GM13977 (cell line): ENCODE results near the gene ZNF491.
"Not testable (repeated sequence)": the region's sequence is repeated elsewhere in the genome, so short reads cannot be mapped to it uniquely, and the experiment has no call there.

Experiments
- DNase-seq: peaks from one replicate; pipeline ENCODE4 v3.0.0; 2012; ENCODE audit warnings: low spot score
- in situ Hi-C: fragments of 300-500 bp; cut with MboI; formaldehyde crosslinking; loops from one replicate; pipeline ENCODE4 v1.12.0; 2022; ENCODE audit warnings: low sequenced_read_pairs, low pct_unique_long_range_greater_than_20kb, mixed read lengths, inconsistent platforms; ENCODE audit not compliant: unreplicated experiment
- TF ChIP-seq, protein P1 (sequence below): IDR thresholded peaks from 2 replicates; pipeline ENCODE4 v1.5.1; 2012; ENCODE audit warnings: mild to moderate bottlenecking, control low read depth; ENCODE audit not compliant: insufficient read depth; ENCODE audit errors: extremely low read depth, missing control alignments

Gene ZNF491

GRCh38 chr19:11763117-11763516 lies 35.2 kb upstream of the ZNF491 start:
- TF ChIP-seq, protein P1, sequence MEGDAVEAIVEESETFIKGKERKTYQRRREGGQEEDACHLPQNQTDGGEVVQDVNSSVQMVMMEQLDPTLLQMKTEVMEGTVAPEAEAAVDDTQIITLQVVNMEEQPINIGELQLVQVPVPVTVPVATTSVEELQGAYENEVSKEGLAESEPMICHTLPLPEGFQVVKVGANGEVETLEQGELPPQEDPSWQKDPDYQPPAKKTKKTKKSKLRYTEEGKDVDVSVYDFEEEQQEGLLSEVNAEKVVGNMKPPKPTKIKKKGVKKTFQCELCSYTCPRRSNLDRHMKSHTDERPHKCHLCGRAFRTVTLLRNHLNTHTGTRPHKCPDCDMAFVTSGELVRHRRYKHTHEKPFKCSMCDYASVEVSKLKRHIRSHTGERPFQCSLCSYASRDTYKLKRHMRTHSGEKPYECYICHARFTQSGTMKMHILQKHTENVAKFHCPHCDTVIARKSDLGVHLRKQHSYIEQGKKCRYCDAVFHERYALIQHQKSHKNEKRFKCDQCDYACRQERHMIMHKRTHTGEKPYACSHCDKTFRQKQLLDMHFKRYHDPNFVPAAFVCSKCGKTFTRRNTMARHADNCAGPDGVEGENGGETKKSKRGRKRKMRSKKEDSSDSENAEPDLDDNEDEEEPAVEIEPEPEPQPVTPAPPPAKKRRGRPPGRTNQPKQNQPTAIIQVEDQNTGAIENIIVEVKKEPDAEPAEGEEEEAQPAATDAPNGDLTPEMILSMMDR: no peak
- in situ Hi-C loops: no loop called here
- DNase-seq: no peak

DNA sequence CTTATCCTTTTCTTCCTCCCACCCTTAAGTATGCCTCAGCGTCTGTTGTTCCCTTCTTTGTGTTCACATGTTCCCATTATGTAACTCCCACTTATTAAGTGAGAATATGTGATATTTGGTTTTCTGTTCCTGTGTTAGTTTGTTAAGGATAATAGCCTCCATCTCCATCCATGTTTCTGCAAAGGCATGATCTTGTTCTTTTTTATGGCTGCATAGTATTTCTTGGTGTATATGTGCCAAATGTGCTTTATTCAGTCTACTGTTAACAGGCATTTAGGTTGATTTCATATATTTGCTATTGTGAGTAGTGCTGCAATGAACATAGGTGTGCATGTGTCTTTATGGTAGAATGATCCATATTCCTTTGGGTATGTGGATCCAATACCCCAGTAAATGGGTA lies 34.7 kb upstream of the ZNF491 start:
- DNase-seq: no peak
- in situ Hi-C loops: no loop called here
- TF ChIP-seq, protein P1: no peak

DNA sequence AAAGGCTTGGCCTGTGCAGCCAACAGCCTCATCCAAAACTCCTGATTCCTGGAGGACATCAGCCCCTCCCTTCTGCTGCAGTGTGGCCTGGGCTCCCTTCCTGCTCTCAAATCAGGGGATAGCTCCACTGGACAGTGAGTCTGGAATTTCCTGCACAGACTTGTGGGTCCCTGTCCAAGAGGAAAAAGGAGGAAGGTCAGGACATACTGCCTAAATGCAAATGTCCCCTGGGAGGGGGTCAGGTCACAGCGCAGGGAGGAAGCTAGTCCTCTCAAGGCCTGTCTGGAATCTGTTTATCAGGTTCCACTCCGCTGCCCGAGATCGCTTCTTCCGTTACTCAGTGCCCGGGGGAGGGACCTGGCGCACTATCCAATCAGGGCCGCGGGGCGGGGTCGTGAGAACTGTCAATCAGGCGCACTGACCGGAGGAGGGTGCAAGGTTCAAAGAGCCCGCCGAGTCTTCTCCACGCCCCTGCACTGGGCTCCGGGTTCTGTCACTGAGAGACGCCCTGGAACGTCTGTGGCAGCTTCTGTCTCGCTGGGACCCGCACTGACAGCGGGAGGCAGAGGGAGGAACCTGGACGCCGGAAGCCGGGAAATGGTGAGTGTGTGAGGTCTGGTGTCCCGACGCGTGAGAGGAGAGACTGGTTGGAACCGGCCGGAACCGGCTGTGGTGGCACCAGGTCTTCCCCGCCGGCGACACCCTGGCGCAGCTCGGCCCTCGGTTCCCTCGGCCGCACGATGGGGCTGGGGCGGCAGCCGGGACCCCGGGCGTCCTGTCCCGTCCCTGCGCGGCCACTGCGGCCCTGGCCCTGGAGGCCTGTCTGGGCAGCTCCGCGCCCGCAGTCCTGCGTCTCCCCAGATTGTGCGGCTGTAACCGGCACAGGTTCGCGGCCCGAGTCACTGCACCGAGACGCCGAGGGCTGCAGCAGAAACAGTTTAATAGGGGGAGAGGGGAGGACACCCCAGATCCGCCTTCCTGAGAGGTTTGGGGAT lies 31.4 kb upstream of the ZNF491 start, which contains the start of gene ZNF441:
Gene ZNF441, plus strand, starts transcription at position 404 of the 995 bp plus-strand sequence. Its CDS starts 194 bp downstream, at position 598.
- DNase-seq: peak; percentile 93
- in situ Hi-C loops: no loop called here
- TF ChIP-seq, protein P1: no peak

DNA sequence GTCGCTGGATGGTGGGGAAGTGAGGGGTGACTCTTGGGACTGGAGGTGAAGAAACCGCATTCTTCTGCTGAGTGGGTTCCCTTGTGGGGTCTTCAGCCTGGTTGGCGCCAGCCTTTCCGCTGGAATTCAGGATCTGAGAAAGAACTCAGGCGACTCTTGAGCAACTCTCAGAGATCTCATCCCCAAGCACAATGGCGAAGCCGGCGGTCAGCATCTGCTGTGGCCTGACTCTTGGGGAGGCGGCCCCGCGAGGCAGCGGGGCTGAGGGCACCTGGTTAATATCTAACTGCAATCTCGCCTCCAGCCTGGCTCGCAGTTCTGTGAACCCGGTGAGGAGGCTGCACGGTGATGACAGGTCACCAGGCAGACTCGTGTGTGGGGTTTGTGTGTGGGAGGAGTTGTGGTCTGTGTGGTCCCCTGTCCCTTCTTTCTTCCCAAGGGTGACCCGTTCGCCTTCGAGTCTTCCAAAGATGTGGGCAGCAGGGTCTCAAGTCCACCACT lies 30.6 kb upstream of the ZNF491 start:
- in situ Hi-C loops: no loop called here
- peak; percentile 51 for DNase-seq
- TF ChIP-seq, protein P1: no peak

DNA sequence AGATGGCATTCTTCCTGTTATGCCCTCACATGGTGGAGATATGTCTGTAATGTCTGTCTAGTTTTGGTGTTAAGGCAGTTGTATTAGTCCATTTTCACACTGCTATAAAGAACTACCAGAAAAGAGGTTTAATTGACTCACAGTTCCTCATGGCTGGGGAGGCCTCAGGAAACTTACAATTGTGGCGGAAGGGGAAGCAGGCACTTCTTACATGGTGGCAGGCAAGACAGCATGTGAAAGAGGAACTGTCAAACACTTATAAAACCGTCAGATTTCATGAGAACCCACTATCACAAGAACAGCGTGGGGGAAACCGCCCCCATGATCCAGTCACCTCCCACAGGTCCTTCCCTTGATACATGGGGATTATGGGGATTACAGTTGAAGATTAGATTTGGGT lies 28.3 kb upstream of the ZNF491 start:
- in situ Hi-C loops: no loop called here
- DNase-seq: no peak
- TF ChIP-seq, protein P1: no peak

GRCh38 chr19:11771520-11771919 lies 26.8 kb upstream of the ZNF491 start:
- DNase-seq, in situ Hi-C loops: not testable (repeated sequence)

- DNase-seq, in situ Hi-C loops: not testable (repeated sequence)
Measured at GRCh38 chr19:11776669-11777068, 21.7 kb upstream of the ZNF491 start.
